Neuron (in vitro differentiated cells): Measurements from ENCODE around the gene FARP1.

ENCODE experiments used
- H2AFZ ChIP-seq: one replicate; pipeline ENCODE4 v1.6.1; 2013; ENCODE audit warnings: low read depth, mild to moderate bottlenecking, inconsistent platforms, low read length, moderate library complexity
- H3K27me3 ChIP-seq: one replicate; pipeline ENCODE4 v1.6.1; 2013; ENCODE audit warnings: low read length; ENCODE audit not compliant: insufficient read depth
- H3K36me3 ChIP-seq: one replicate; pipeline ENCODE4 v1.6.1; 2013; ENCODE audit warnings: low read length; ENCODE audit not compliant: insufficient read depth
- H3K4me1 ChIP-seq: one replicate; pipeline ENCODE4 v1.6.1; 2013; ENCODE audit warnings: low read length; ENCODE audit not compliant: insufficient read depth
- H3K4me3 ChIP-seq: 2 replicates; pipeline ENCODE4 v1.5.1; 2013; ENCODE audit warnings: mild to moderate bottlenecking, low read length, moderate library complexity
- H3K9me3 ChIP-seq: one replicate; pipeline ENCODE4 v1.6.1; 2013; ENCODE audit warnings: low read length

Gene FARP1

GRCh38 chr13:98473135-98473787 is 330.4 kb downstream of the FARP1 start:
- Histone ChIP-seq H3K4me1 (peaks cover 12% of the 10 kb centered on the region), H3K36me3 (peaks cover 34% of the 10 kb centered on the region), H2AFZ (no peak overlapping the region), H3K27me3 (no peaks in the 10 kb centered on the region), H3K9me3 (no peaks in the 10 kb centered on the region), H3K4me3 (no peak overlapping the region)

- Histone ChIP-seq H2AFZ (no peak overlapping the region), H3K36me3 (peaks cover 34% of the 10 kb centered on the region), H3K4me1 (peaks cover 13% of the 10 kb centered on the region), H3K4me3 (no peak overlapping the region), H3K27me3 (no peaks in the 10 kb centered on the region), H3K9me3 (no peaks in the 10 kb centered on the region)
These were observed 330.9 kb downstream of the FARP1 start for GRCh38 chr13:98473788-98474144.

GRCh38 chr13:98474292-98474691 is 331.4 kb downstream of the FARP1 start:
- Histone ChIP-seq H3K4me1 (peaks cover 17% of the 10 kb centered on the region), H3K36me3 (peaks cover 34% of the 10 kb centered on the region), H2AFZ (no peak overlapping the region), H3K27me3 (no peaks in the 10 kb centered on the region), H3K9me3 (no peaks in the 10 kb centered on the region), H3K4me3 (no peak overlapping the region)

GRCh38 chr13:98474761-98475160 is 331.9 kb downstream of the FARP1 start:
- Histone ChIP-seq H3K27me3 (no peaks in the 10 kb centered on the region), H3K4me3 (no peak overlapping the region), H3K9me3 (no peaks in the 10 kb centered on the region), H3K36me3 (peaks cover 31% of the 10 kb centered on the region), H3K4me1 (peaks cover 22% of the 10 kb centered on the region), H2AFZ (no peak overlapping the region)

GRCh38 chr13:98475522-98475921 is 332.6 kb downstream of the FARP1 start:
- H3K4me1 ChIP-seq = peaks cover 24% of the 10 kb centered on the region
- peaks cover 31% of the 10 kb centered on the region for H3K36me3 ChIP-seq
- H3K4me3 ChIP-seq = no peak overlapping the region
- H3K9me3 ChIP-seq = no peaks in the 10 kb centered on the region
- no peaks in the 10 kb centered on the region for H3K27me3 ChIP-seq
- H2AFZ ChIP-seq = no peak overlapping the region

GRCh38 chr13:98476106-98476505 is 333.2 kb downstream of the FARP1 start:
- H3K9me3 ChIP-seq = no peaks in the 10 kb centered on the region
- peaks cover 24% of the 10 kb centered on the region for H3K4me1 ChIP-seq
- H3K4me3 ChIP-seq = no peak overlapping the region
- no peaks in the 10 kb centered on the region for H3K27me3 ChIP-seq
- peaks cover 27% of the 10 kb centered on the region for H3K36me3 ChIP-seq
- no peak overlapping the region for H2AFZ ChIP-seq

GRCh38 chr13:98476538-98476966 is 333.7 kb downstream of the FARP1 start:
- Histone ChIP-seq H3K27me3 (no peaks in the 10 kb centered on the region), H3K4me1 (peaks cover 24% of the 10 kb centered on the region), H3K4me3 (no peak overlapping the region), H3K9me3 (no peaks in the 10 kb centered on the region), H3K36me3 (peaks cover 24% of the 10 kb centered on the region), H2AFZ (no peak overlapping the region)

DNA sequence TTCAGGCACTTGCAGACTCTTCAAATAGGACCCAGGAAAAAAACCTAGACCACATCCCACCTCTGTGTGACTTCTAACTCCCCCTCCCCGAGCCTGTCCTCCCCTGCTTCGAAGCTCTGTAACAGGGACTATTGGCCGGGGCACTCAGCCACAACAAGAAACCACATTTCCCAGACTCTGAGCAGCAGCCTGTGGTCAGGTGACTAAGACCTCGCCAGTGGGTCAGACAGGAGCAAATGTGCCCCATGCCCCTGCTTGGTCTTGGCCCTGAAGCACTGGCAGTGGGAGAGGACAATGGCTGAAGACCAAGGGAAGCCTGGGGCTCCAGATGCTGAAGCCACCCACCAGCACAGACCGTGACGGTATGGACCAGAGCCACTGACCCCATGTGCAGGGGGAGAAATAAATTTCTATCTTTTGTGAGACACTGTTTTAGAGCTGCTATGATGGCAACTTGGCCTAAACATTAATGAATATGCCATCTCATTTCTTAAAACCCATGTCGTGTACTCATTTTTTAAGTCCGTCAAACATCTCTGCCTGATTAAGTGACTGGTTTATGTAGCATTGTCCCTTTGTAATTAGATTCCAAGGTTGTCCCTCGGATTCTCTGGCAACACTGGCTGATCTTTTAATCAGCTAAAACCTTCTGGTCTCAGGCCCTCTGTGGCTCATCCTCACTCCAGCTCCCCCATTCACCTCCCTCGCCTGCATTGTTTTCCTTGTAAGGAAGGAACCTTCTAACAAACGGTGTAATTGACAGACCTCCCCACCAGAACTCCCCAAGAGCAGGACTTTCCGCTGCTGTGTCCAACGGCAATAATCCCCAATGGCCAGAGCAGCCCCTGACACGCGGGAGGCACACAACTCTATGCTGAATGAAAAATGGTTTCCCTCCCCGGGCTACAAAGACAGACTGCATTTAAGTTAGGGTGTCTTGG is 335.6 kb downstream of the FARP1 start:
- no peak overlapping the region for H3K4me3 ChIP-seq
- H3K36me3 ChIP-seq = peaks cover 13% of the 10 kb centered on the region
- H2AFZ ChIP-seq = no peak overlapping the region
- no peaks in the 10 kb centered on the region for H3K27me3 ChIP-seq
- peaks cover 24% of the 10 kb centered on the region for H3K4me1 ChIP-seq
- no peaks in the 10 kb centered on the region for H3K9me3 ChIP-seq

GRCh38 chr13:98479496-98480003 is 336.7 kb downstream of the FARP1 start:
- Histone ChIP-seq H2AFZ (no peak overlapping the region), H3K4me1 (peaks cover 25% of the 10 kb centered on the region), H3K27me3 (no peaks in the 10 kb centered on the region), H3K4me3 (no peak overlapping the region), H3K9me3 (no peaks in the 10 kb centered on the region), H3K36me3 (peaks cover 8% of the 10 kb centered on the region)

GRCh38 chr13:98480915-98481877 is 338.3 kb downstream of the FARP1 start:
- H3K36me3 ChIP-seq = peaks cover 3% of the 10 kb centered on the region
- H3K9me3 ChIP-seq = no peaks in the 10 kb centered on the region
- H3K4me3 ChIP-seq = no peak overlapping the region
- H3K4me1 ChIP-seq = peaks cover 25% of the 10 kb centered on the region
- no peaks in the 10 kb centered on the region for H3K27me3 ChIP-seq
- no peak overlapping the region for H2AFZ ChIP-seq

GRCh38 chr13:98482476-98483444 is 339.9 kb downstream of the FARP1 start:
- H3K9me3 ChIP-seq = no peaks in the 10 kb centered on the region
- H2AFZ ChIP-seq = no peak overlapping the region
- peaks cover 3% of the 10 kb centered on the region for H3K36me3 ChIP-seq
- no peaks in the 10 kb centered on the region for H3K27me3 ChIP-seq
- H3K4me3 ChIP-seq = no peak overlapping the region
- H3K4me1 ChIP-seq = peaks cover 18% of the 10 kb centered on the region
